HepG2 (cell line): ENCODE data around the gene ASL. TPM values are rescaled to one million over a fixed set of nuclear protein-coding genes. Genes with fewer than 3 reads are reported as not detected.
A peak's percentile ranks its signal among the peaks of the same experiment; 100 is the strongest.

Experiments used
- ATF4 ChIP-seq, 2 experiments: fragments of 450-650 bp in 1 of 2; sonication (generic) in 1 of 2; formaldehyde crosslinking; IDR thresholded peaks; 2 replicates each; pipeline versions ENCODE4 v1.5.0 to v1.8.0; 2020 to 2022; ENCODE audit warnings: mild to moderate bottlenecking in 1 of 2, missing genetic modification reagents in 1 of 2
- BRF2 ChIP-seq: sonication (generic); formaldehyde crosslinking; IDR thresholded peaks from 2 replicates; pipeline ENCODE4 v1.8.1; 2022; ENCODE audit warnings: mild to moderate bottlenecking, missing genetic modification reagents
- FUBP1 ChIP-seq: sonication (generic); formaldehyde crosslinking; IDR thresholded peaks from 2 replicates; pipeline ENCODE4 v1.5.1; 2020; ENCODE audit warnings: missing genetic modification reagents, mild to moderate bottlenecking, borderline replicate concordance
- HMGA1 ChIP-seq: sonication (generic); formaldehyde crosslinking; conservative IDR thresholded peaks from 2 replicates; pipeline ENCODE4 v1.4.0; 2020; ENCODE audit warnings: missing genetic modification reagents
- HOXA5 ChIP-seq: sonication (generic); formaldehyde crosslinking; IDR thresholded peaks from 2 replicates; pipeline ENCODE4 v1.4.0; 2020; ENCODE audit warnings: missing genetic modification reagents
- MAFG ChIP-seq: sonication (generic); formaldehyde crosslinking; IDR thresholded peaks from 2 replicates; pipeline ENCODE4 v1.5.1; 2020; ENCODE audit warnings: mild to moderate bottlenecking, missing genetic modification reagents
- MEIS1 ChIP-seq: sonication (generic); formaldehyde crosslinking; IDR thresholded peaks from 2 replicates; pipeline ENCODE4 v1.9.0; 2021; ENCODE audit warnings: mild to moderate bottlenecking, missing genetic modification reagents, moderate library complexity, borderline replicate concordance
- NFE2L2 ChIP-seq: fragments of 150-350 bp; IDR thresholded peaks from 2 replicates; pipeline ENCODE4 v1.6.1; 2014; ENCODE audit warnings: low read length
- NPAS2 ChIP-seq: sonication (generic); formaldehyde crosslinking; IDR thresholded peaks from 2 replicates; pipeline ENCODE4 v1.8.0; 2022; ENCODE audit warnings: mild to moderate bottlenecking, missing genetic modification reagents, borderline replicate concordance
- POGZ ChIP-seq: sonication (generic); formaldehyde crosslinking; IDR thresholded peaks from 2 replicates; pipeline ENCODE4 v1.4.0; 2020; ENCODE audit warnings: mild to moderate bottlenecking, missing genetic modification reagents
- RBAK ChIP-seq: sonication (generic); formaldehyde crosslinking; IDR thresholded peaks from 2 replicates; pipeline ENCODE4 v1.5.1; 2020; ENCODE audit warnings: mild to moderate bottlenecking, missing genetic modification reagents
- TEAD2 ChIP-seq: sonication (generic); formaldehyde crosslinking; IDR thresholded peaks from 2 replicates; pipeline ENCODE4 v1.9.0; 2021; ENCODE audit warnings: missing genetic modification reagents
- ZBTB20 ChIP-seq: sonication (generic); formaldehyde crosslinking; IDR thresholded peaks from 2 replicates; pipeline ENCODE4 v1.8.1; 2023; ENCODE audit warnings: missing genetic modification reagents, low read depth, mild to moderate bottlenecking, borderline replicate concordance
- ZBTB39 ChIP-seq: sonication (generic); formaldehyde crosslinking; IDR thresholded peaks from 2 replicates; pipeline ENCODE4 v1.5.0; 2020; ENCODE audit warnings: missing genetic modification reagents
- ZNF205 ChIP-seq: IDR thresholded peaks from 2 replicates; pipeline ENCODE4 v1.6.1; 2018; ENCODE audit warnings: missing biosample characterization, missing genetic modification reagents
- ZNF207 ChIP-seq: fragments of 450-650 bp; IDR thresholded peaks from 2 replicates; pipeline ENCODE4 v1.6.1; 2016; ENCODE audit warnings: antibody characterized with exemption, borderline replicate concordance
- ZNF24 ChIP-seq: fragments of 450-650 bp; IDR thresholded peaks from 2 replicates; pipeline ENCODE4 v1.6.1; 2017; ENCODE audit warnings: antibody characterized with exemption, mild to moderate bottlenecking
- ZNF570 ChIP-seq: sonication (generic); formaldehyde crosslinking; IDR thresholded peaks from 2 replicates; pipeline ENCODE4 v1.4.0; 2020; ENCODE audit warnings: mild to moderate bottlenecking, missing genetic modification reagents, borderline replicate concordance
- ZNF7 ChIP-seq: IDR thresholded peaks from 2 replicates; pipeline ENCODE4 v1.6.1; 2016; ENCODE audit warnings: missing biosample characterization, missing genetic modification reagents
- ZNF782 ChIP-seq: sonication (generic); formaldehyde crosslinking; IDR thresholded peaks from 2 replicates; pipeline ENCODE4 v1.4.0; 2020; ENCODE audit warnings: missing genetic modification reagents, mild to moderate bottlenecking, borderline replicate concordance
- polyA plus RNA-seq, 8 experiments: library from polyadenylated mRNA; depleted of rRNA in 3 of 8; stranded (reverse) in 7 of 8; unstranded in 1 of 8; fragments of >200 nt; fragmentation: Illumina TruSeq in 4 of 8; extraction: Trizol in 4 of 8; gene quantifications; 2 replicates each; pipeline versions ENCODE4 v1.2.1 to v1.2.3, GENCODE V29; 2011 to 2016; ENCODE audit warnings: low read depth in 4 of 8, missing spikeins in 1 of 8, mixed read lengths in 1 of 8; ENCODE audit not compliant: insufficient read depth in 1 of 8
- total RNA-seq, 5 experiments: library from RNA; depleted of rRNA; stranded (reverse); fragments of >200 nt; fragmentation: Illumina TruSeq; extraction: Trizol; gene quantifications; 2 replicates each; pipeline ENCODE4 v1.2.3, GENCODE V29; 2016; ENCODE audit warnings: low read depth in 1 of 5
- TF ChIP-seq, protein P1 (sequence below): IDR thresholded peaks from 2 replicates; pipeline ENCODE4 v1.6.1; 2012; ENCODE audit warnings: inconsistent platforms
- TF ChIP-seq, protein P2 (sequence below): sonication (generic); formaldehyde crosslinking; IDR thresholded peaks from 2 replicates; pipeline ENCODE4 v1.5.0; 2020; ENCODE audit warnings: mild to moderate bottlenecking, missing genetic modification reagents, borderline replicate concordance

Gene ASL
- total and polyA plus RNA-seq, 2 of the 13 experiments (the other 11 are each of a cell fraction or from before 2014, with no cell fraction given) = 71.4 to 96.5 TPM

DNA sequence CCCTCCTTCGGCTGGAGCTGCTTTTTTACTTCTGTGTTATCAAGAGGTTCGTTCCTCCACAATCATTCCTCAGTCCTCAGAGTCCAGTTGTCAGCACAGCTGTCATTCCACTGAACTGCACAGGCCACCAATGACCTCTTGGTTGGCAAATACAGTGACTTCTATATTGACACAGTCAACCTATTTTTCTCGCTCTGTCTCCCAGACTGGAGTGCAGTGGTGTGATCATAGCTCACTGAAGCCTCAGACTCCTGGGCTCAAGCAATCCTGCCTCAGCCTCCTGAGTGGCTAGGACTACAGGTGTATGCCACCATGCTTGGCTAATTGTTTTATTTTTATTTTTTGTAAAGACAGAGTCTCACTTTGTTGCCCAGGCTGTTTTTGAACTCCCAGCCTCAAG lies 66.7 kb downstream of the ASL start (continued):
- TF ChIP-seq HOXA5 (CRISPR knock-in tag) (no peak), HMGA1 (CRISPR knock-in tag) (no peak), MAFG (CRISPR knock-in tag) (no peak), RBAK (CRISPR knock-in tag) (no peak), POGZ (CRISPR knock-in tag) (peak; percentile 44; the same call in 1 of the 2 replicates), ZNF24 (no peak), NPAS2 (CRISPR knock-in tag) (no peak), ZNF207 (no peak), ZBTB20 (CRISPR knock-in tag) (no peak; the same call in 1 of the 2 replicates), ATF4 (CRISPR knock-in tag; IDR thresholded peaks at IDR 0.05) (0 out of 4 replicates have a peak, but pooled peaks of 1 of the 2 experiments have one; percentile 41), FUBP1 (CRISPR knock-in tag) (no peak), ZBTB39 (CRISPR knock-in tag) (no peak), ZNF7 (no peak), TEAD2 (CRISPR knock-in tag) (no peak), ZNF205 (peak; percentile 67; the same call in 1 of the 2 replicates), NFE2L2 (no peak), MEIS1 (CRISPR knock-in tag) (no peak), BRF2 (CRISPR knock-in tag) (no peak), ZNF782 (CRISPR knock-in tag) (no peak), ZNF570 (CRISPR knock-in tag) (no peak)
- TF ChIP-seq, protein P1, sequence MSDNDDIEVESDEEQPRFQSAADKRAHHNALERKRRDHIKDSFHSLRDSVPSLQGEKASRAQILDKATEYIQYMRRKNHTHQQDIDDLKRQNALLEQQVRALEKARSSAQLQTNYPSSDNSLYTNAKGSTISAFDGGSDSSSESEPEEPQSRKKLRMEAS = 0 out of 2 replicates have a peak, but pooled peaks have one; percentile 54
- TF ChIP-seq, protein P2, sequence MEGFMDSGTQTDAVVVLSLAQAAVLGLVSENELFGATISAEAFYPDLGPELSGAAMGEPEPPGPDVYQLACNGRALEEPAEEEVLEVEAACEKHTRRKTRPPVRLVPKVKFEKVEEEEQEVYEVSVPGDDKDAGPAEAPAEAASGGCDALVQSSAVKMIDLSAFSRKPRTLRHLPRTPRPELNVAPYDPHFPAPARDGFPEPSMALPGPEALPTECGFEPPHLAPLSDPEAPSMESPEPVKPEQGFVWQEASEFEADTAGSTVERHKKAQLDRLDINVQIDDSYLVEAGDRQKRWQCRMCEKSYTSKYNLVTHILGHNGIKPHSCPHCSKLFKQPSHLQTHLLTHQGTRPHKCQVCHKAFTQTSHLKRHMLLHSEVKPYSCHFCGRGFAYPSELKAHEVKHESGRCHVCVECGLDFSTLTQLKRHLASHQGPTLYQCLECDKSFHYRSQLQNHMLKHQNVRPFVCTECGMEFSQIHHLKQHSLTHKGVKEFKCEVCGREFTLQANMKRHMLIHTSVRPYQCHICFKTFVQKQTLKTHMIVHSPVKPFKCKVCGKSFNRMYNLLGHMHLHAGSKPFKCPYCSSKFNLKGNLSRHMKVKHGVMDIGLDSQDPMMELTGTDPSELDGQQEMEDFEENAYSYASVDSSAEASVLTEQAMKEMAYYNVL = 0 out of 2 replicates have a peak, but pooled peaks have one; percentile 71
